Large intestine (tissue), 3 donors: ENCODE results near the gene PGRMC2. TPM values are rescaled to one million over a fixed set of nuclear protein-coding genes. Genes with fewer than 3 reads are reported as not detected.
"Not testable (repeated sequence)": the region's sequence is repeated elsewhere in the genome, so short reads cannot be mapped to it uniquely, and the experiment has no call there.

ENCODE experiments used
- DNase-seq, 2 donors: peaks; one replicate each; pipeline versions ENCODE4 v3.0.0 to v3.0.0-alpha.2; 2013
- H3K27ac ChIP-seq: one replicate; pipeline ENCODE4 v1.5.1; 2013; ENCODE audit warnings: low read length
- H3K27me3 ChIP-seq: 2 replicates; pipeline ENCODE4 v1.6.1; 2013; ENCODE audit warnings: low read length; ENCODE audit not compliant: control insufficient read depth, insufficient read depth
- H3K36me3 ChIP-seq: 2 replicates; pipeline ENCODE4 v1.6.1; 2013; ENCODE audit warnings: low read length; ENCODE audit not compliant: control insufficient read depth, insufficient read depth
- H3K4me1 ChIP-seq: one replicate; pipeline ENCODE4 v1.6.1; 2013; ENCODE audit warnings: low read length; ENCODE audit not compliant: control insufficient read depth, insufficient read depth
- H3K4me3 ChIP-seq: one replicate; pipeline ENCODE4 v1.5.1; 2013; ENCODE audit warnings: low read length
- H3K9me3 ChIP-seq: one replicate; pipeline ENCODE4 v1.6.1; 2013; ENCODE audit warnings: mild to moderate bottlenecking, low read depth, low read length, moderate library complexity; ENCODE audit not compliant: control insufficient read depth
- WGBS: methylation state at CpG from one replicate; pipeline ENCODE4 v1.1.5; 2013; ENCODE audit warnings: low lambda C conversion rate; ENCODE audit not compliant: insufficient coverage; 5-methylcytosine and 5-hydroxymethylcytosine counted together
- polyA plus RNA-seq: library from polyadenylated mRNA; unstranded; fragments of 120-200 nt; gene quantifications from one replicate; pipeline ENCODE4 v1.2.1, GENCODE V29; 2013

The PGRMC2 gene
- polyA plus RNA-seq, 1 donor: 126 TPM

- Histone ChIP-seq H3K4me1 (no peaks in the 10 kb centered on the region), H3K36me3 (no peaks in the 10 kb centered on the region), H3K27me3 (no peaks in the 10 kb centered on the region), H3K4me3 (no peak overlapping the region), H3K9me3 (peaks cover 3% of the 10 kb centered on the region), H3K27ac (no peak overlapping the region)
- no peak for DNase-seq
- WGBS: no CpG with 5 or more reads among the region's 1 CpG
Measured at GRCh38 chr4:128247906-128248305, 39.7 kb downstream of the PGRMC2 start.

- H3K4me3 ChIP-seq, H3K4me1 ChIP-seq, H3K27ac ChIP-seq, H3K27me3 ChIP-seq, H3K9me3 ChIP-seq, H3K36me3 ChIP-seq, DNase-seq: not testable (repeated sequence)
- no CpG with 5 or more reads among the region's 5 CpGs for WGBS
Measured at GRCh38 chr4:128245391-128245790, 42.2 kb downstream of the PGRMC2 start.

DNA sequence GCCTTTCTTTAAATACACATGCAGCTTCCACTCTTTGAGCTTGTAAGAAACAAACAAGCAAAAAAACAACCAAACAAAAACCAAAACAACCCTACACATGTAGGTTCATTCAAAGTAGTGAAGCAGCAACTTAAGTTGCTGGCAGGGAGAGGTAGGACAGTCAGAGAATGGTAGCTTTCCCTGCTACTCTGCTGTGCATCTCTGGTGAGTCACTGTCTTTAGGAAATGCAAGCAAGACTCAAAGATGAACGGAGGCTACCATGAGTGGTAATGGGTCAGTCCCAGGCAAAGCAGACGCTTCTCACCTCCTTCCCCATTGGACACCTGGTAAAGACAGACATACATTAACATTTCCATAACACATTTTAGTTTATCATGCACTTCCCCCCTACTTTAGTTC, 43.2 kb downstream of the PGRMC2 start:
- DNase-seq: no peak
- no peak overlapping the region for H3K27ac ChIP-seq
- WGBS: no CpG with 5 or more reads among the region's 2 CpGs
- H3K36me3 ChIP-seq: no peaks in the 10 kb centered on the region
- no peaks in the 10 kb centered on the region for H3K4me1 ChIP-seq
- H3K27me3 ChIP-seq: no peaks in the 10 kb centered on the region
- H3K4me3 ChIP-seq: no peak overlapping the region
- H3K9me3 ChIP-seq: no peaks in the 10 kb centered on the region

- DNase-seq: no peak
- 100% methylated on average over 1 of the region's 4 CpGs for WGBS
- Histone ChIP-seq H3K36me3 (no peaks in the 10 kb centered on the region), H3K27ac (no peak overlapping the region), H3K4me1 (no peaks in the 10 kb centered on the region), H3K27me3 (no peaks in the 10 kb centered on the region), H3K9me3 (no peaks in the 10 kb centered on the region), H3K4me3 (no peak overlapping the region)
Measured at GRCh38 chr4:128242601-128243000, 45.0 kb downstream of the PGRMC2 start.

- H3K36me3 ChIP-seq: no peaks in the 10 kb centered on the region
- WGBS: no CpG with 5 or more reads among the region's 3 CpGs
- no peak overlapping the region for H3K27ac ChIP-seq
- H3K4me1 ChIP-seq: no peaks in the 10 kb centered on the region
- no peaks in the 10 kb centered on the region for H3K27me3 ChIP-seq
- H3K4me3 ChIP-seq: no peak overlapping the region
- no peaks in the 10 kb centered on the region for H3K9me3 ChIP-seq
- no peak for DNase-seq
Measured at GRCh38 chr4:128241981-128242380, 45.6 kb downstream of the PGRMC2 start.

GRCh38 chr4:128241425-128241913, 46.1 kb downstream of the PGRMC2 start:
- no peaks in the 10 kb centered on the region for H3K9me3 ChIP-seq
- H3K36me3 ChIP-seq: no peaks in the 10 kb centered on the region
- no CpG with 5 or more reads among the region's 3 CpGs for WGBS
- no peaks in the 10 kb centered on the region for H3K27me3 ChIP-seq
- peak; percentile 61 to 71 for DNase-seq
- H3K27ac ChIP-seq: peak overlapping the region; percentile 14
- no peaks in the 10 kb centered on the region for H3K4me1 ChIP-seq
- no peak overlapping the region for H3K4me3 ChIP-seq

GRCh38 chr4:128241019-128241418, 46.6 kb downstream of the PGRMC2 start:
- no CpG with 5 or more reads among the region's 3 CpGs for WGBS

DNA sequence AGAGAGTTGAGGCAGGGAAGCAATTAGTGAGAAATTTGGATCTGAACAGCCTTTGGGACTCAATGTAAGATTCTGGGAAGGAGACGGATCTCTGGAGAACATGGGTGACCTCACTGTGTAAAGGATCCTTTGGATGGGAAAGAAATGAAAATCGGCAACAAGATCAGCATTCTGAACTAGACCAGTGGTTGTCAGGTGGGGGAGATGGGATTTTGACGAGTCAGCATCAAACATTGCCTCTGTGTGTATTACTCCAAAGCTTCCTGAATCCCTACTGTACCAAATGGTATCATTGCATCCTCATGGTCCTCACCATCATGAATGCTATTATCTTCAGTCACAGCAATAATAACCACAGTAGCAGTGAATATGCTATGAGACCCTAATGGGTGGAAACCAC, 52.8 kb downstream of the PGRMC2 start:
- no peaks in the 10 kb centered on the region for H3K9me3 ChIP-seq
- no peak overlapping the region for H3K27ac ChIP-seq
- H3K4me1 ChIP-seq: no peaks in the 10 kb centered on the region
- H3K27me3 ChIP-seq: no peaks in the 10 kb centered on the region
- no peaks in the 10 kb centered on the region for H3K36me3 ChIP-seq
- DNase-seq: no peak
- 100% methylated on average over 1 of the region's 3 CpGs for WGBS
- H3K4me3 ChIP-seq: no peak overlapping the region

More at GRCh38 chr4:128241019-128241418, 46.6 kb downstream of the PGRMC2 start:
- Histone ChIP-seq H3K36me3 (no peaks in the 10 kb centered on the region), H3K4me1 (no peaks in the 10 kb centered on the region), H3K4me3 (no peak overlapping the region), H3K27me3 (no peaks in the 10 kb centered on the region), H3K27ac (peak overlapping the region; percentile 14), H3K9me3 (no peaks in the 10 kb centered on the region)
- no peak for DNase-seq

- no peaks in the 10 kb centered on the region for H3K9me3 ChIP-seq
Measured at GRCh38 chr4:128232719-128233118, 54.9 kb downstream of the PGRMC2 start.

GRCh38 chr4:128228845-128229795, 58.5 kb downstream of the PGRMC2 start:
- no peaks in the 10 kb centered on the region for H3K4me1 ChIP-seq
- DNase-seq: no peak
- no peaks in the 10 kb centered on the region for H3K9me3 ChIP-seq
- H3K27ac ChIP-seq: no peak overlapping the region
- no peaks in the 10 kb centered on the region for H3K36me3 ChIP-seq
- 40% methylated on average over 1 of the region's 6 CpGs for WGBS
- no peak overlapping the region for H3K4me3 ChIP-seq
- H3K27me3 ChIP-seq: no peaks in the 10 kb centered on the region

More at GRCh38 chr4:128232719-128233118, 54.9 kb downstream of the PGRMC2 start:
- no peaks in the 10 kb centered on the region for H3K4me1 ChIP-seq
- no peak overlapping the region for H3K4me3 ChIP-seq
- H3K36me3 ChIP-seq: no peaks in the 10 kb centered on the region
- no peak for DNase-seq
- 88% methylated on average over 3 of the region's 3 CpGs for WGBS
- H3K27ac ChIP-seq: no peak overlapping the region
- no peaks in the 10 kb centered on the region for H3K27me3 ChIP-seq
